Natural killer cell (primary cell): ENCODE measurements around the gene GPR146. TPM values are rescaled to one million over a fixed set of nuclear protein-coding genes. Genes with fewer than 3 reads are reported as not detected.

Experiments used
- ATAC-seq, 3 donors: fragments of 150-1000 bp in 2 of 3; fragments of 200-7000 bp in 1 of 3; cut with Tn5 transposase; 1 replicate in 1 of 3; 2 replicates in 2 of 3; pipeline ENCODE4 v1.10.0; 2021; ENCODE audit warnings: mild to moderate bottlenecking in 2 of 3, moderate library complexity in 2 of 3
- DNase-seq, 2 donors: peaks; one replicate each; pipeline versions ENCODE4 v3.0.0 to v3.0.0-alpha.2; 2013 to 2021; ENCODE audit warnings: mixed read lengths in 1 of 2
- H3K27ac ChIP-seq: one replicate; pipeline ENCODE4 v1.5.1; 2013; ENCODE audit warnings: mild to moderate bottlenecking, low read length
- H3K27me3 ChIP-seq: one replicate; pipeline ENCODE4 v1.6.1; 2013; ENCODE audit warnings: low read length; ENCODE audit not compliant: control insufficient read depth, insufficient read depth
- H3K36me3 ChIP-seq: one replicate; pipeline ENCODE4 v1.6.1; 2013; ENCODE audit warnings: low read length; ENCODE audit not compliant: control insufficient read depth, insufficient read depth
- H3K4me1 ChIP-seq: one replicate; pipeline ENCODE4 v1.6.1; 2013; ENCODE audit warnings: low read length; ENCODE audit not compliant: control insufficient read depth, insufficient read depth
- H3K4me3 ChIP-seq: one replicate; pipeline ENCODE4 v1.5.1; 2013; ENCODE audit warnings: low read length
- H3K9me3 ChIP-seq: one replicate; pipeline ENCODE4 v1.6.1; 2013; ENCODE audit warnings: low read length; ENCODE audit not compliant: control insufficient read depth, insufficient read depth
- H3K27ac Mint-ChIP-seq, 2 donors: one replicate each; pipeline ENCODE4 v1.8.0; 2022; ENCODE audit warnings: mild to moderate bottlenecking in 2 of 2, mixed read lengths in 2 of 2, moderate library complexity in 1 of 2
- H3K27me3 Mint-ChIP-seq, 2 donors: one replicate each; pipeline ENCODE4 v1.8.0; 2022; ENCODE audit warnings: low read depth in 2 of 2, mixed read lengths in 2 of 2
- H3K36me3 Mint-ChIP-seq: one replicate; pipeline ENCODE4 v1.8.0; 2022; ENCODE audit warnings: mixed read lengths
- H3K4me1 Mint-ChIP-seq, 2 donors: one replicate each; pipeline ENCODE4 v1.8.0; 2022; ENCODE audit warnings: mixed read lengths in 2 of 2
- H3K4me3 Mint-ChIP-seq: one replicate; pipeline ENCODE4 v1.8.0; 2022; ENCODE audit warnings: mild to moderate bottlenecking, moderate library complexity, mixed read lengths
- H3K9me3 Mint-ChIP-seq, 2 donors: one replicate each; pipeline ENCODE4 v1.8.0; 2022; ENCODE audit warnings: mixed read lengths in 2 of 2
- WGBS: methylation state at CpG from one replicate; pipeline ENCODE4 v1.1.7; 2013; ENCODE audit warnings: missing lambda C conversion rate; ENCODE audit not compliant: insufficient coverage; 5-methylcytosine and 5-hydroxymethylcytosine counted together
- intact Hi-C: fragments of 100-400 bp; cut with micrococcal nuclease; formaldehyde crosslinking; loops from one replicate; pipeline ENCODE4 v1.14.2; 2022
- total RNA-seq, 4 donors: library from RNA; stranded (reverse); fragments of 120-200 nt in 1 of 4; gene quantifications; one replicate each; pipeline versions ENCODE4 v1.2.3 to v1.2.4, GENCODE V29; 2013 to 2022
- TF ChIP-seq, protein P1 (sequence below): fragments of 200-600 bp; IDR thresholded peaks from one replicate; pipeline ENCODE4 v1.8.0; 2022; ENCODE audit warnings: antibody characterized with exemption

The GPR146 gene
- total RNA-seq, 3 donors from 2014 or later (not counting 1 experiment from before 2014, with no cell fraction given): 2.3 to 4.5 (median 2.5) TPM

DNA sequence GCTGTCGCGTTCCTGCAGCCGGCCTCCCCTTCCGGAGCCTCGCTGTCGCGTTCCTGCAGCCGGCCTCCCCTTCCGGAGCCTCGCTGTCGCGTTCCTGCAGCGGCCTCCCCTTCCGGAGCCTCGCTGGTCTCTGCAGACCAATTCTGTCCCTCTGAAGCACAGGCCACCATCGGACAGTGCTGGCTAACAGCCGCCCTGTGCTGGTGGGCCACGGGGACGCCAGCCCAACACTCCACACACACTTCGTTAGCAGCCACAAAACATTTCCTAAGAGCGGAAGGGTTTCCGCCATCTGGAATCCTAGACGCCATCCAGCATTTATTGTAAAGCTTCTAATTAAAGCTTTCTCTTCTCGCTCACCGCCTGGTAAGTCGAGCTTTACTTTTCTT lies 54.8 kb downstream of the GPR146 start:
- Mint-ChIP-seq H3K4me1 (no peaks in the 10 kb centered on the region), H3K4me3 (no peak overlapping the region), H3K36me3 (no peaks in the 10 kb centered on the region), H3K27ac (no peak overlapping the region), H3K9me3 (peaks cover 0 to 3% of the 10 kb centered on the region in 2 donors), H3K27me3 (no peaks in the 10 kb centered on the region)
- TF ChIP-seq, protein P1, sequence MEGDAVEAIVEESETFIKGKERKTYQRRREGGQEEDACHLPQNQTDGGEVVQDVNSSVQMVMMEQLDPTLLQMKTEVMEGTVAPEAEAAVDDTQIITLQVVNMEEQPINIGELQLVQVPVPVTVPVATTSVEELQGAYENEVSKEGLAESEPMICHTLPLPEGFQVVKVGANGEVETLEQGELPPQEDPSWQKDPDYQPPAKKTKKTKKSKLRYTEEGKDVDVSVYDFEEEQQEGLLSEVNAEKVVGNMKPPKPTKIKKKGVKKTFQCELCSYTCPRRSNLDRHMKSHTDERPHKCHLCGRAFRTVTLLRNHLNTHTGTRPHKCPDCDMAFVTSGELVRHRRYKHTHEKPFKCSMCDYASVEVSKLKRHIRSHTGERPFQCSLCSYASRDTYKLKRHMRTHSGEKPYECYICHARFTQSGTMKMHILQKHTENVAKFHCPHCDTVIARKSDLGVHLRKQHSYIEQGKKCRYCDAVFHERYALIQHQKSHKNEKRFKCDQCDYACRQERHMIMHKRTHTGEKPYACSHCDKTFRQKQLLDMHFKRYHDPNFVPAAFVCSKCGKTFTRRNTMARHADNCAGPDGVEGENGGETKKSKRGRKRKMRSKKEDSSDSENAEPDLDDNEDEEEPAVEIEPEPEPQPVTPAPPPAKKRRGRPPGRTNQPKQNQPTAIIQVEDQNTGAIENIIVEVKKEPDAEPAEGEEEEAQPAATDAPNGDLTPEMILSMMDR: no peak
- Histone ChIP-seq H3K4me1 (peaks cover 12% of the 10 kb centered on the region), H3K4me3 (no peak overlapping the region), H3K27ac (no peak overlapping the region), H3K36me3 (no peaks in the 10 kb centered on the region), H3K9me3 (peaks cover 3% of the 10 kb centered on the region), H3K27me3 (no peaks in the 10 kb centered on the region)
- WGBS: 93% methylated on average over 26 of the region's 26 CpGs
- intact Hi-C loops: no loop called here
- ATAC-seq: no peak
- no peak for DNase-seq

- H3K4me3 Mint-ChIP-seq: no peak overlapping the region
These were observed 55.3 kb downstream of the GPR146 start for GRCh38 chr7:1099637-1100036.

DNA sequence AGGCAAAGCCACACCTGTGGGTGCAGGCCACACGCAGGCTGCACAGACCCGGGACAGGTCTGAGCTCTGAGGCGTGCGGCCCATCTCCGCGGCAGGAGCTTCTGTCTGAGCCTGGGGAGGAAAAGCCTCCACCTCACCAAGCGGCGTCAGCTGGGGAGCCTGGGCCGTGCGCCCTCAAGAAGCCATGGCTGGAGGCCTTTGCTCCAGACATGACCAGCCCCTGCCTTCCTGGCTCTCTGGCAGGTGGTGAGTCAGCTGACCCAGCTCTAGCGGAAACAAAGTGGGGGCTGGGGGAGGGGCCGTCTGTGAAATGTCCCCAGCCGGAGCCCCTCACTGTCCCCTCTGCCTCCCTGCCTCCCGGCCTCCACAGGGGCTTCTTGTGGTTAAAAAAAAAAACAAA lies 56.0 kb downstream of the GPR146 start:
- H3K4me1 ChIP-seq: peaks cover 12% of the 10 kb centered on the region
- no peaks in the 10 kb centered on the region for H3K36me3 ChIP-seq
- DNase-seq (no peak), ATAC-seq (no peak)
- intact Hi-C loops: no loop called here
- no peak overlapping the region for H3K4me3 Mint-ChIP-seq
- H3K9me3 ChIP-seq: peaks cover 3% of the 10 kb centered on the region
- no peak overlapping the region for H3K27ac Mint-ChIP-seq
- no peak overlapping the region for H3K27ac ChIP-seq
- H3K9me3 Mint-ChIP-seq: peaks cover 0 to 3% of the 10 kb centered on the region in 2 donors
- TF ChIP-seq, protein P1: no peak
- no peaks in the 10 kb centered on the region for H3K27me3 Mint-ChIP-seq
- no peaks in the 10 kb centered on the region for H3K27me3 ChIP-seq
- no peak overlapping the region for H3K4me3 ChIP-seq
- WGBS: 88% methylated on average over 14 of the region's 14 CpGs
- no peaks in the 10 kb centered on the region for H3K4me1 Mint-ChIP-seq
- H3K36me3 Mint-ChIP-seq: no peaks in the 10 kb centered on the region

More at GRCh38 chr7:1099637-1100036, 55.3 kb downstream of the GPR146 start:
- peaks cover 12% of the 10 kb centered on the region for H3K4me1 ChIP-seq
- Mint-ChIP-seq H3K4me1 (no peaks in the 10 kb centered on the region), H3K27me3 (no peaks in the 10 kb centered on the region), H3K9me3 (peaks cover 0 to 3% of the 10 kb centered on the region in 2 donors), H3K27ac (no peak overlapping the region), H3K36me3 (no peaks in the 10 kb centered on the region)
- no peak overlapping the region for H3K27ac ChIP-seq
- H3K4me3 ChIP-seq: no peak overlapping the region
- intact Hi-C loops: no loop called here
- no peak for DNase-seq
- H3K9me3 ChIP-seq: peaks cover 3% of the 10 kb centered on the region
- no peaks in the 10 kb centered on the region for H3K27me3 ChIP-seq
- no peak for ATAC-seq
- TF ChIP-seq, protein P1: no peak
- no peaks in the 10 kb centered on the region for H3K36me3 ChIP-seq
- 95% methylated on average over 16 of the region's 16 CpGs for whole genome bisulfite sequencing

DNA sequence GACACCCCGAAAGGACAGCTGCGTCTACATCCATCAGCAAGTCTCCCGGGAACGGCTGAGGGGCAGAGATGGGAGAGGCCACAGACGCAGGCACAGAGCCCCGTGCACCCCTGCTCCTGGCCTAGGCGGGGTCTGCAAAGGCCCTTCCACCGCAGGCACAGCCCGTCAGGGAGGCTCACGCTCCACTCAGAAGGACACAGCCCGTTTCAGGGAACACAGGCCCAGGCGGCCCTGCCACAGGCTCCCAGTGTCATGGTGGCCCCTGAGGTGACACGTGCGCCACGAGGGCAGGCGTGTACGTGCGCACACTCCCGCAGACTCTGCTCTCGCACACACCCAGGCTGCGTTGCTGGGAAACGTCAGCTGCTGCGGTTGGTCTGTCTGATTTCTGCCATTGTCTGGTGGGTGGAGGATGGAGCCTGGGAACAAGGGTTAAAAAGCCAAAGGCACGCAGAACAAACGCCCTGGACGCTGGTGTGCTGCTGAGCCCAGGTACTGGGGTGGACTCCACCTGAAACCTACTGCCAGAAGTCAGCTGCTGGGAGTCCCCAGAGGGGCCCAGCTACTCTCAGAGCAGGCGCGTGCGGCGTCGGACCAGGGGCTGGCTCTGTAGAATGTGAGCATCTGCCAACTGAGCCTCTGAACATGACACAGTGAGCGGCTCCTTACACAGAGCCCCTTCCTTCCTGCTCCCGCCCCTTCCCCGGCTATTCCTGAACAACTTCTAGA lies 56.7 kb downstream of the GPR146 start:
- H3K27me3 ChIP-seq: no peaks in the 10 kb centered on the region
- H3K27me3 Mint-ChIP-seq: no peaks in the 10 kb centered on the region
- TF ChIP-seq, protein P1: no peak
- peaks cover 3% of the 10 kb centered on the region for H3K9me3 ChIP-seq
- H3K4me1 Mint-ChIP-seq: no peaks in the 10 kb centered on the region
- no peak overlapping the region for H3K4me3 Mint-ChIP-seq
- no peak for ATAC-seq
- H3K27ac Mint-ChIP-seq: no peak overlapping the region
- H3K9me3 Mint-ChIP-seq: peaks cover 0 to 3% of the 10 kb centered on the region in 2 donors
- H3K4me1 ChIP-seq: peaks cover 12% of the 10 kb centered on the region
- 89% methylated on average over 34 of the region's 34 CpGs for WGBS
- H3K4me3 ChIP-seq: no peak overlapping the region
- no peaks in the 10 kb centered on the region for H3K36me3 Mint-ChIP-seq
- no peak for DNase-seq
- H3K27ac ChIP-seq: no peak overlapping the region
- no peaks in the 10 kb centered on the region for H3K36me3 ChIP-seq
- intact Hi-C loops: no loop called here
